HG03196 (cell line): ENCODE measurements around the gene SLC45A1.

Experiments
- ATAC-seq: cut with Tn5 transposase; IDR thresholded peaks from one replicate; pipeline ENCODE4 v1.9.1; 2021; ENCODE audit not compliant: unreplicated experiment

The SLC45A1 gene

DNA sequence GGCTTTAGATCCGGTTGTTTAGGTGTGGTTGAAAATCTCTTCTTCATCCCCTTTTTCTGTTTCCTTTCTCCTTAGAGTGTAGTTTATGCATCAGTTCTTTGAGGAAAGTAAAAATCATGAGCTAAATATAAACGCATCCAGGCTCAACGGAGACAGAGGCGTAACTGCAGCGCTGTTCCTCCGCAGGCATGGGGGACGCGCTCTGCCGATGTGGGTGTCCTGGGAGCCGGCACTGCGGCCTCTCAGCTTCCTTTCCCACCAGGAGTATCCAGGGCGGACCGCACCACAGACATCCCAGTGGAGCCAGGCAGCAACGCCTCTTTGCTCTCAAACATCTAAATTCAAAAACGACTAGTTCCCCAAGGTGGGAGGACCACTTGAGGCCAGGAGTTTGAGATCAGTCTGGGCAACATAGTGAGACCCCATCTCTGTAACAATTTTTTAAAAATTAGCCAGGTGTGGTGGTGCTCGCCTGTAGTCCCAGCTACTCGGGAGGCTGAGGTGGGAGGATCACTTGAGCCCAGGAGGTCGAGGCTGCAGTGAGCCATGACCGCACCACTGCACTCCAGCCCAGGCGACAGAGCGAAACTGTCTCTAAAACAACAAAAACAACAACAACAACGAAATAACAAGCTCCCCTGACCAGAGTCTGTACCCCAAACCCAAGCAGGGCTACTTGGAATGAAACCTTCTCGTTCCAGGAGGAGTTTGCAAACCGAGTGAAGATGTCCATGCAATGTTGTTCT, 16.4 kb downstream of the SLC45A1 start:
- ATAC-seq: no peak

DNA sequence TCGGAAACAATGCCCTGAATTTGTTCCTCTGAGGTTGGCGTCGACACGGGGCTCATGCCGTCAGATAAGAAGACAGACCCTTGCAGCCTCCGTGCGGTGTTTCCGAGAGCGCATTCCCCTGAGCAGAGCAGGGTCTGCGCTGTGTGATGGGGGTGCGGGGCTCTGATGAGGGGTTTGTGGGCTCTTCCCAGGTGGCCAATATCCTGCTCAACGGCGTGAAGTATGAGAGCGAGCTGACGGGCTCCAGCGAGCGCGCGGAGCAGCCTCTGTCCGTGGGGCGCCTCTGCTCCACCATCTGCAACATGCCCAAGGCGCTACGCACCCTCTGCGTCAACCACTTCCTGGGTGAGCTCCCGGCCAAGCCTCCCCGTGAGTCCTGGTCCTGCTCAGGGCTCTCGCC, 17.3 kb downstream of the SLC45A1 start:
- no peak for ATAC-seq

DNA sequence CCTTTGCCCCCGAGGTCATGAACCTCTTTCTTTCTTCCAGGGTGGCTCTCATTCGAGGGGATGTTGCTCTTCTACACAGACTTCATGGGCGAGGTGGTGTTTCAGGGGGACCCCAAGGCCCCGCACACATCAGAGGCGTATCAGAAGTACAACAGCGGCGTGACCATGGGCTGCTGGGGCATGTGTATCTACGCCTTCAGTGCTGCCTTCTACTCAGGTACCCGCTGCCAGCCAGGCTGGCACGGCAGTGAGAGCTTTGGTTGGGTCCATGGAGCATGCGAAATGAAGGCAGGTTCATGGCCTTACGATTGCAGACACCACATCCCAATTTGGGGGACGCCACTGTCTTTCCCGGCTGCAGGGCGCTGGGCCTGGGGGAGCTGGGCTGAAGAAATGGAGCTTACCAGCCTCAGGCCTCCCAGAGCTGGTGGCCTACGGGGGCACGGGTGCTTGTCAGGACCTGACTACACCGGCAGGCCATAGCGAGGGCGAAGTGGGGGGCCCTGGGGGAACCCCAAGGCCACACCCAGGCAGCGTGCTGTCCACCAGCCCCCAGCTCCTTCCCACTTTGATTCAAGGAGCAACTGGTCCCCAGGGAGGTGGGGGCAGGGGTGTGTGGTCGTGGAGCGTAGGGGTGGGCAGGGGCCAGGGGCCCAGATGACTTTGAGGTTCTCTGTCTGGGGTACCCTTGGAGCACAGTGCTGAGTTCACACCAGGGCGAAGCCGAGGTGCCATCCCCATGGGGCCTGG, 20.0 kb downstream of the SLC45A1 start:
- no peak for ATAC-seq

DNA sequence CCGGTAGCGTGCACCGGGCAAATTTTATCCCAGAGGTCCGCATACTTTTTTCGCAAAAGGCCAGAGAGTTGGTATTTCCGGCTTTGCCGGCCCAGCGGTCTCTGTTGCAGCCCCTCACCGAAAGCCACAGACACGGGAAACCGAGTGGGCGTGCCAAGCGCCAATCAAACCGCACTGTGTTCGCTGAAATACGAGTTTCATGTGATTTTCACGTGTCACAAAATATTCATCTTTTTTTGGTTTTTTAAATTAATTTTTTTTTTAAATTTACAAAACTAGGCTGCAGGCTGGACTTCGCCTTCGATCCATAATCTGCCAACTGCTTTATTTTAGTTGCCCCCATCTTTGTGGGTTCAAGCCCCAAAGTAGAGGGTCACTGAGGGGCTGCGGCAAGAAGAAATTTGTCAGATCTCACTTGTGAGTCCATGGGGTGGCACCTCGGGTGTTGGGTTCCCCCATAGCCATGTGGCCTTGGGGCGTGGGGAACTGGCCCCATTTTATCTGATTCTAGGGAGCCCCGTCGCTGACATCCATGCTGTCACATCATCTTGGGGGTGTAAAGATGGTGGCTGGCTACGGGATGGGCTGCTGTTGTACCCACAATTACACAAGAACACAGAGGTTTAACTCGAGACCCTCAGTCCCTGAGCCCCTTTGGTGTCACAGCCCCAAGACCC, 20.8 kb downstream of the SLC45A1 start:
- ATAC-seq: no peak

DNA sequence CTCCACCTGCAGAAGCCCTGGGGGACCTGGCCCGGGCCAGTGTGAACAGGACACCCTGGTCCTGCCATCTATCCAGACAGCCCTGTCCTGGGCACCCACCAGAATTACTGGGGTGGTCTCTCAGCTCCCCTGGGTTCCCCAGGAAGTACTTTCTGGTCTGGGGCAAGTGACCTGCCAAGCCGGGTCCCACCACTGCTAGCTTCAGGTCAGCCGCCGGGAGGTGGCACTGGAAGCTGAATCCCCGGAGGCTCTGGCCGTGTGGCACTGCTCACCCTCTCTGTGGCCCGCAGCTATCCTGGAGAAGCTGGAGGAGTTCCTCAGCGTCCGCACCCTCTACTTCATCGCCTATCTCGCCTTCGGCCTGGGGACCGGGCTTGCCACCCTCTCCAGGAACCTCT, 21.3 kb downstream of the SLC45A1 start:
- ATAC-seq: no peak

DNA sequence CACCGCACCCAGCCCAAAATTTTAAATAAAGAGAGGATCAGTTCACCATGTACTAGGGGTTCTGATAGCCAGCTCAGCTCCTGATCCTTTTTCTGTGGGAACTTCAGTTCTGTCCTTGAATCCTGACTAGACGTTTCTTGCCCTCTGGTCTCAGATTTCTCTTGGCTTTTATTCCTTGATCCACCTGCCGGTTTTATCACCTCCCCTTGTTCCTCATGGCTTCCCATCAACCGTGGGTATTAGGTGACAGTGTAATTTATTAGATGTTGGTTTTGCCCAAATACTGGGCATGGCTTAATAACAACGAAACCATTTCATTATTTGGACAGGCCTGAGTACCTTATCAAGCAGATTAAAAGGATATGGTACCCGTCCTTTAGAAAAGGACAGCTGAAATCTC, 22.5 kb downstream of the SLC45A1 start:
- ATAC-seq: no peak

DNA sequence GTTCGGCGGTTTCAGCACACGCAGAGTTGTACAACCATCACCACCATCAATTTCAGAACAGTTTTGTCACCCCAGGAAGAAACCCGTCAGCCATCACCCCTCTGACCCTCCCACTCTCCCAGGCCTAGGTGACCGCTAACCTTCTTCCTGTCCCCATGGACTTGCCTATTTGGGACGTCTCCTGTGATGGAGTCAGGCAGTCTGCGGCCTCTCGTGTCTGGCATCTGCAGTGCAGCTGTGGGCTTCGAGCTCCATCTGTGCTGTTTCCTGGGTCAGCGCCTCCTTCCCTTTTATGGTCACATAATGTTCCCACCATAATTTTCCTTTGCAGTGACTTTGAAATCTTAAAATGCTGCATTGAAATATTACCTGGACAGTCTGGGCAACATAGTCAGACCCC, 24.4 kb downstream of the SLC45A1 start:
- no peak for ATAC-seq

DNA sequence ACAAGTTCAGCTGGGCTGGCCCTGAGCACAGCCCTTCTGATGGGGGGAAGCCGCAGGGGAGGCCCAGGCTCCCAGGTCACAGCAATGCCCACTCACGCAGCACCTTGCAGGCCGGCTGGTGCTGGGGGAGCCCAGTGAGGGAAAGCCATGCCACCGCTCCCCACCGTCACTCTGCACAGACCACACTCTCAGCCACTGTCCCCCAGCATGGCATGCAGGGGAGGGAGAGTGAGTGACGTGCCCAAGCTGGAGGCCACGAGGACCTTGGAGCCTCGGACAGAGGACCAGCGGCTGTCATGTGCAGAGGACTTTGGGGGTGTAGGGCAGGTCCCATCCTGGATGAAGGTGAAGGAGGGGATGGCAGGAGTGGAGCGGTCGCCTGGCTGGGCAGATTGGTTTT, 25.1 kb downstream of the SLC45A1 start:
- no peak for ATAC-seq

DNA sequence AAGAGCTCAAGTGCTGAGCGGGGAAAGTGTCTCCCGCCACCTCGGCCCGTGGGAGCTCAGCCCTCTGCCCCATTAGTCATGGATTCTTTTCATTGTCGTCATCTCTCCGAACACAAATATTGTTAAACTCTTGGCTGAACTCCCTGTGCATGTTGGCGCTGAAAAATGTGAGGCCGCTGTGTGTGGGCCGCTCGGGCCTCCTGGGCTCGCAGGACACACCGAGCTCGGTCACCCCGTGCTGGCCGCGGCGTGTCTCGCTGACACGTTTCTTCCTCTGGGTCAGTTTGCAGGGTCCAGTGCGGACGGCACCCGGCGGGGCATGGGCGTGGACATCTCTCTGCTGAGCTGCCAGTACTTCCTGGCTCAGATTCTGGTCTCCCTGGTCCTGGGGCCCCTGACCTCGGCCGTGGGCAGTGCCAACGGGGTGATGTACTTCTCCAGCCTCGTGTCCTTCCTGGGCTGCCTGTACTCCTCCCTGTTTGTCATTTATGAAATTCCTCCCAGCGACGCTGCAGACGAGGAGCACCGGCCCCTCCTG, 25.6 kb downstream of the SLC45A1 start:
- no peak for ATAC-seq

DNA sequence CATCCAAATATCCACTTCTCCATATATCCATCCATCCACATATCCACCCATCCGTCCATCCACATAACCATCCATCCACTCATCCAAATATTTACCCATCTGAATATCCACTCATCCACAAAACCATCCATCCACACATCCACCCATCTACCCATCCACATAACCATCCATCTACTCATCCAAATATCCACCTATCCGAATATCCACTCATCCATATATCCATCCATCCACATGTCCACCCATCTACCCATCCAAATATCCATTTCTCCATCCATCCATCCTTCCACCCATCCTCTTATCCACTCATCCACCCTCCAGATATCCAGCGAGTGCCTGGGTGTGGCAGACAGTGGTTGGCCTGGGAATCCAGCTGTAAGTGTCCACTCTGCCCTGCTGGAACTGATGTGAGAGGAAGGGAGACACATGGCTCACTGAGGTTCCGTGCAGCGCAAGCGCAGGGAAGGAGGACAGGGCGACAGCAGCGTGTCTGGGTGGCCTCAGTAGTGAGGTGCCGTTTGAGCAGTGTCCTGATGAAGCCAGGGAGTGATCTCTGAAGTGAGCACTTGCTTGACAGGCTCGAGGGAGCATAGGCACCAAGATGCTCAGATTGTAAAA, 27.1 kb downstream of the SLC45A1 start:
- no peak for ATAC-seq

DNA sequence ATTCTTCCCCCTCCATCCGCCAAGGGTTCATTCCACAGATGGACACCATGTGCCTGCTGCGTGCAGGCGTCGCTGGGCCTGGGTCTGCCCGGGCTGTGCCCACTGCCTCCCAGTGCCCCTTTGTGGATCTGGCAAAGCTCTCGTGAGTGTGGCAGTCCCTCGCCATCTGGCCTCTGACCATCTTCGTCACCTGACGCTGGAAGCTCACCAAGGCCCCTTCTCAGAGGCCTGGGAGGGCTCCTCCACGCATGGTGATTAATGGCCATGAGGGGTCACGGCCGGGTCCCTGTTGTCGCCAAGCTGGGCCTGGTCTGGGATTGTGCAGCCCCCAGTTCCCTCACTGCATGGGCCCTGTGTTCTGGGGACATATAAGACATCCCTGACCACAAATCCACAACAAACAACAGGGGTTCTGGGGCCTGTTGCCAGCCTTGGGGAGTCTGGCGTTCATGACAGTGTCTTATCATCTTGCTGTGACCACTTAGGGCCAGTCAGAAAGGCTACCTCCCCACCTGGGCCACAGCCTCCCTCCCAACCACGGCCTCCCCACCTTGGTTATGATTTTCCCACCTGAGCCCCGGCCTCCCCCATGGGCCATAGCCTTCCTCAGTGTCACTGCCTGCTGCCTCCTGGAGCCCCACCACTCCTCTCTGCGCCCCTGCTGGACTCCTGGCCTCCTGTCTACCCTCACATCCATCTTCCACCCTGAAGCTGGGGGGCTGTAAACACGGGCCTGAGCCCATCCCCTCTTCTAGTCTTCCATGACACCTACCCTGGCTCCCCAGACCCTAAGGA, 27.9 kb downstream of the SLC45A1 start:
- no peak for ATAC-seq

DNA sequence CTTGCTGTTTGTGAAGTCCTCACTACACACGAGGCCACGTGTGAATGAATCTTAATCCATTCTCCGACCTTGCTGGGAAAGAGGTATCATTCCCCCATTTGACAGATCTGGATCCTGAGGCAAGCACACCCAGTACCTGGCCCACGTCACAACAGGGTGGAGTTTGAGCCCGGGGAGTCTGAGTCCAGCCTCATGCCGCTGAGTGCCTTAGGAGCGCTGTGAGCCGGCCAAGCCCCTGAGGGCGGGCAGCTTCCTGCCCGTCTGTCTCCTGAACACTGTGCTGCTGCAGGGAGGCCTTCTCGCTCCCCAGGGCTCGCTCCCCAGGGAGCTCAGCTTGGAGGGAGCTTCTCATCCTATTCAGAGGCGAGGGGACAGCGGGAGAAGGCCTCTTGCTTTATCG, 29.7 kb downstream of the SLC45A1 start:
- no peak for ATAC-seq

DNA sequence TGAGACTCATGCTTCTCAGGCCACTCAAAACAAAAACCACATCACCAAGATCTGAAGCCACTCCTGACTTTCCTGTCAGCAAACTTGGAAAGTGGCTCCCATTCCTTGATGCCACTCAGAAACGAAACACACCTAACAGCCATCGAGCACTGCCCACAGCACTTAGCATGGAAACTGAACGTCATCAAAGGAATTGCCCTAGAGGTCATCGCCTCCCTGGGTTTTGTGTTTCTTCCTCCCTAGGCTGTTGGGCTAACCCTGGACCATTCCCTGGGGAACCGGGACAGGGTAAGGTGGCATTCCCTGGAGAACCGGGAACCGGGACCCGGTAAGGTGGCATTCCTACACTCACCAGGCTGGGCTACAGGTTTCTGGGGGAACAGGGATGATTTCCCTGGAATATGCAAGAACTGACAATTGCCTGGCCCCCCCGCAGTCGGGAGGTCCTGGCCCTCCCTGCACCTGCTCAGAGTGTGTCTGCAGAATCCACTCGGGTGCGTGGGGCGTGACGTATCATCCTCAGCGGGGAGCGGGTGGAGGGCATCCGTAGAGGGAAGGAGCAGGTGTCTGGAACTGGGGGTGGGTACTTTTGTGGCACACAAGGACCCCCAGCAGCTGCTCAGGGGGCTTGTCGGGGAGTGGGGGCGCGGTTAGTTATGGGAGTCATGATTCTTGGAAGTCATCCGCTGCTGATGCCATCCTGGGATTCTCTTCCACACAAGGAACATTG, 30.3 kb downstream of the SLC45A1 start:
- no peak for ATAC-seq

DNA sequence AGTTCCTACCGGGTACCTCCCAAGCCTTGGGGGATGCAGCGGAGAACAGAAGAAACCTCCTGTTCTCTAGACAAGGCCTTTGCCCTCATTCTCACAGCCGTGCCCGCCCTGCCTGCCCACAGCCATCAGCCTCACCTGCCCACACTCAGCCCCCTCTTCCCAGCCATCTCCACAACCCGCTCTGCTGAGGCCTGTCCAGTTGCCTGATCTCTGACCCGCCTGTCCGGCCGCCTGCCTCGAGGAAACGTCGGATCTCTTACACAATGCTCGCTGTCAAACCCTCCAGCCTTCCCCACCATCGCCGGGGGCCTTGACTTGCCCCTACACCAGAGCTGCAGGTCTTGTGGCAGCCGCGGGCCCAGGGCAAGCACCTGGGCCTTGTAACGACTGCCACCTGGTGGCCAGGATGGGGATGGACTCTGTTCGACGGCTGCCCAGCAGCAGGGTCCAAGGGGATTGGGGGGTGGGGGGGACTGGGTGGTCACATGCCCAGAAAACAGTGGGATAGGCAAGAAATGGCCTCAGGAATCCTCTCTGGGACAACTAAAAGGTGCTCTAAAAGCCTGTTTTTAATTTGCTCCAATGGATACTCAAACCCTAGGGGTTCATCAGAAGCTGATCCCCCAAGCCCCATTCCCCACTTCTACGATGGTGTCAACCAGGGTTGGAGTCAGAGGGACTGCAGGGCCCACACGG, 31.0 kb downstream of the SLC45A1 start:
- ATAC-seq: no peak

DNA sequence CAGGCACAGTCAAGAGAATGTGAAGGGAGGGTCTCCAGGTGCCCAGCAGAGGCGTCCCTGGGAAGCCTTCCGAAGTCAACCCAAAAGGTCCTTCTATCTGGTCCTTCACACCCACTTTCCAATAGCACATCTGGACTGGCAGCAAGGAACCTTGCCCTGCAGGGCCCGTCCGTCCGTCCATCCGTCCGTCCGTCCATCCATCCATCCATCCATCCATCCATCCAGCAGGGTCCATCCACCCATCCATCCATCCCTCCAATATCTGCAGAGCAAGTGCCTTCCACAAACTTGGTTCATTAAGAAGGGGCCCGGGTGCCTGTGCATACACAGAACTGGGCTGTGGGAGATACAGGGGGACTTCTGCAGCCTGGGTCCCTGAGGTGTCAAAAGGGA, 31.6 kb downstream of the SLC45A1 start:
- no peak for ATAC-seq

DNA sequence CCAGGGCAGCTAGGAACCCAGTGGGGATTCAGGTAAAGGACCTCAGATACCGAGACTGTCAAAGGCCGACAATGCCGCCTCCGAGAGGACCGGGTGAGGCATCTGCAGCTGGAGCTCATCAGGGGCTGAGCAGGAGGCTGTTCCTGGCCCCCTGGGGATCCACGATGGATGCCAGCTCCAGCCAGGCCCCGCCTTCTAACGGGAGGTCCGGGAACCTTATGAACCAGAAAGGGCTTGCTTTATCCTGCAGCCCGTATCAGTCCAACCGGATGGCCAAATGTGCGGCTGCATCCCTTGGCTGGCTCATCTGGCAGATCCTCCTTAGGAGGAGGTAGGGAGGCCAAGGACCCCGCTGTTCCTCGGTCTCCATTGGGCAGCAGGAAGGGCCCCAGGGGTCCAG, 32.0 kb downstream of the SLC45A1 start:
- no peak for ATAC-seq

DNA sequence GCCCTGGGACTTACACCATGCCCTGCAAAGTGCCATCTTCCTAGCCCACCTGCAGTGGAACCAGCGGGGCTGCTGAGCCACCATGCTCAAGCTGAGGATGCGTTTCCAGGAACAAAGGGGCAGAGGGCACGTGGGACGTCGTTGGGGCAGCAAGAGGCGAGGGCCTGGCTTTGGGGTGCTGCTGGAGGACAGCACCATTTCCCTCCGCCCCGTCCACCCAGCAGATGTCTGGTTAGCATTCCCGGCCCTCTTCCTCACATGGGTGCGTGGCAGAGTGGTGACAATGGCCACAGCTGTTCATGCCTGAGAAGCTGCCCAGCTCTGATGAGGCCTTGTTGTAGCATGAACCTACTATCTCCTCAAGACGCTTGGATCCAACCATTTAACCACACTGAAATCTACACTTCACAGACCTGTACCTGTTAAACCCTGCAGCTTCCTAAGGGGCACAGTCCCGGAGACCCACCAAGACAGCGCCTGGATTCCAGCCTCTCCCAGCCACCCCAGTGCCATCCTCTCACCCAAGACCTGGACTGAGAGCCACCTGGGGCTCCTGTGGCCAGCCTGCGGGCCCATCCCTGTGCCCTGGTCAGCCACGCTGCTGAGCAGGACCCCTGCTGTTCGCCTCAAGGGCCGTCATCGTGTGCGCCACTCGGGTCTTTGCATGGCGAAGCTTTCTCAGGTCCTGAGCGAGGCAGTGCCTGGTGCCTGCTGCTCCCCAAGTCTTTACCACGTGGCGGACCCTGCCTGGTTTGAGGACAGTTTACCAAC, 33.2 kb downstream of the SLC45A1 start:
- no peak for ATAC-seq

DNA sequence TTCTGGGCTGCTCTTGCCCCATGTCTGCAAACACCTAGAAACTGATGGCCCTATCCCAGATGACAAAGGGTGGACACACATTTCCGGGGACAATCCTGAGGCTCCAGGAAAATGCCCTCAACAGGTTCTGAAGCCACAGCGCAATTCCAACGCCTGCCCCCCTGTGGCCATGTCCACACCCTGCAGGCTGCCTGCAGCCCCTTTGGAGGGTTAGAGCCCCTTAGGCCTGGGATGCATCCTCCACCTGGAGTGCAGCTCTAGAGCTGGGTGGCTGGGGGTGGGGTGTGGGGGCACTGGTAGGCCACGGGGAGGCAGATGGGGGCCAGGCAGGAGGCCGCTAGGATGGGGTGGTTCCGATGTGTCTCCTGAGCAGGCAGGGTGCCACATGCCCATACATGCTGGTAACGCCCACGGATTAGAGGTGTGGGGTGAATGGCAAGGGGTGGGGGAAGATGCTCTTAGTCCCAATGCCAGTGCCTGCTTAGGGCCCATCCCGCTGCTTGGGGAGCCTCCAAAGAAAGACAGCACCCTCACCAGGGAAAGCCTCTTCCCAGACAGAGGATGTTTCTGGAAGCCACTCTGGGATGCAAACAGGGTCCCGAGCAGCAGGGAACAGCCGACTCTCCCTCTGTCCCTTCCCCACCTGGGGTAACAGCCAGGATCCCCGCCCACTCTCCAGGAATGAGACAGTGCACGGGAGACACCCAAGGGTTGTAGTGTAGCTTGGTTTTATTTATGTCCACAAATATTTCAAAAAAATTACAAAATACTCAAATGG, 34.0 kb downstream of the SLC45A1 start:
- ATAC-seq: no peak
